Neutrophil (primary cell): ENCODE results near the gene MEIG1.
"Not testable (repeated sequence)": the region's sequence is repeated elsewhere in the genome, so short reads cannot be mapped to it uniquely, and the experiment has no call there.

Experiments used
- H3K27ac ChIP-seq: fragments of 200-600 bp; sonication (generic); 2 replicates; pipeline ENCODE4 v1.5.1; 2016; ENCODE audit warnings: mild to moderate bottlenecking, moderate library complexity
- H3K27me3 ChIP-seq: fragments of 200-600 bp; sonication (generic); 2 replicates; pipeline ENCODE4 v1.6.0; 2016; ENCODE audit warnings: mild to moderate bottlenecking
- H3K36me3 ChIP-seq: fragments of 200-600 bp; sonication (generic); 2 replicates; pipeline ENCODE4 v1.5.1; 2017
- H3K4me1 ChIP-seq, 2 experiments: fragments of 200-600 bp in 1 of 2; sonication (generic) in 1 of 2; 1 replicate in 1 of 2; 2 replicates in 1 of 2; pipeline versions ENCODE4 v1.5.1 to v1.6.1; 2013 to 2016; ENCODE audit warnings: low read depth in 1 of 2, low read length in 1 of 2, mild to moderate bottlenecking in 1 of 2, moderate library complexity in 1 of 2; ENCODE audit not compliant: control insufficient read depth in 1 of 2, insufficient read depth in 1 of 2
- H3K4me3 ChIP-seq, 2 experiments: fragments of 200-600 bp in 1 of 2; sonication (generic) in 1 of 2; 1 replicate in 1 of 2; 2 replicates in 1 of 2; pipeline ENCODE4 v1.5.1; 2013 to 2016; ENCODE audit warnings: low read depth in 1 of 2, low read length in 1 of 2, mild to moderate bottlenecking in 1 of 2, moderate library complexity in 1 of 2
- H3K9me3 ChIP-seq: fragments of 200-600 bp; sonication (generic); 2 replicates; pipeline ENCODE4 v1.5.1; 2016
- CTCF ChIP-seq: fragments of 200-600 bp; sonication (generic); IDR thresholded peaks from 2 replicates; pipeline ENCODE4 v1.5.1; 2016; ENCODE audit warnings: antibody characterized with exemption

MEIG1 gene

GRCh38 chr10:14958872-14959220 lies 342 bp upstream of the MEIG1 start:
- no peak for TF ChIP-seq CTCF
- no peaks in the 10 kb centered on the region for H3K9me3 ChIP-seq
- no peaks in the 10 kb centered on the region for H3K36me3 ChIP-seq
- peak overlapping the region; percentile 76 to 86 for H3K4me3 ChIP-seq
- peaks cover 25 to 28% of the 10 kb centered on the region in 2 experiments for H3K4me1 ChIP-seq
- no peaks in the 10 kb centered on the region for H3K27me3 ChIP-seq
- H3K27ac ChIP-seq: peak overlapping the region; percentile 76

DNA sequence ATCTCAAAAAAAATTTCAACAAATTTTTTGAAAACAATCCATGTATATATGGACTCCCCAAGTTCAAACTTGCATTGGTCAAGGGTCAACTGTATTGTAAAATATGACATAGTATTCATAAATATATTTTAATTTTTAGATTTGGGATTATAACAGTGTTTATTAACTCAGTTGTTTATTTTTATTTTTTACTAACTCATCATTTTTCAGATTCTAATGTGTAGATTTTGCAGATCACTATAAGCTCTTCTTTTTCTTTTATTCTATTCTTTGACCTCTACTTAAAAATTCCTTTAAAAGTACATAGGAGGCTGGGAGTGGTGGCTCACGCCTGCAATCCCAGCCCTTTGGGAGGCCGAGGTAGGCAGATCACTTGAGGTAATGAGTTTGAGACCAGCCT lies 8.7 kb downstream of the MEIG1 start:
- no peaks in the 10 kb centered on the region for H3K9me3 ChIP-seq
- no peak for TF ChIP-seq CTCF
- no peaks in the 10 kb centered on the region for H3K36me3 ChIP-seq
- no peaks in the 10 kb centered on the region for H3K4me1 ChIP-seq
- H3K27ac ChIP-seq: no peak overlapping the region
- no peaks in the 10 kb centered on the region for H3K27me3 ChIP-seq
- no peak overlapping the region for H3K4me3 ChIP-seq

DNA sequence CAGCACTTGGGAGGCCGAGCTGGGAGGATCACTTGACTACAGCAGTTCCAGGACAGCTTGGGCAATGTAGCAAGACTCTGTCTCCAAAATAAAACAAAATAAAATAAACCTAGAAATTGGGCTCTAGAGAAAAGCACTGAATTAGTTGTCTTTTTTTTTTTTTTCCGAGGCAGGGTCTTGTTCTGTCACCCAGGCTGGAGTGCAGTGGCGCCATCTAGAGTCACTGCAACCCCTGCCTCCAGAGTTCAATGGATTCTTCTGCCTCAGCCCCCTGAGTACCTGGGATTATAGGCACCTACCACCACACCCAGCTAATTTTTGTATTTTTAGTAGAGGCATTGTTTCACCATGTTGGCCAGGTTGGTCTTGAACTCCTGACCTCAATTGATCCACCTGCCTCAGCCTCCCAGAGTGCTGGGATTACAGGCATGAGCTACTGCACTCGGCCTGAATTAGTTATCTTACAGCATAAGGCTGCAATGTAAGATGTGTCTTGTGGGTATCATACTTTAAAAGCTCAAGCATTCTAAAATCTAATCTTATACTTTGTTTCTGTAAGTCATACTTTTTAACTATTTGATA lies 12.8 kb downstream of the MEIG1 start:
- H3K9me3 ChIP-seq: no peaks in the 10 kb centered on the region
- H3K36me3 ChIP-seq: no peaks in the 10 kb centered on the region
- TF ChIP-seq CTCF: no peak
- no peaks in the 10 kb centered on the region for H3K4me1 ChIP-seq
- H3K27me3 ChIP-seq: peaks cover 23% of the 10 kb centered on the region
- no peak overlapping the region for H3K27ac ChIP-seq
- H3K4me3 ChIP-seq: no peak overlapping the region

DNA sequence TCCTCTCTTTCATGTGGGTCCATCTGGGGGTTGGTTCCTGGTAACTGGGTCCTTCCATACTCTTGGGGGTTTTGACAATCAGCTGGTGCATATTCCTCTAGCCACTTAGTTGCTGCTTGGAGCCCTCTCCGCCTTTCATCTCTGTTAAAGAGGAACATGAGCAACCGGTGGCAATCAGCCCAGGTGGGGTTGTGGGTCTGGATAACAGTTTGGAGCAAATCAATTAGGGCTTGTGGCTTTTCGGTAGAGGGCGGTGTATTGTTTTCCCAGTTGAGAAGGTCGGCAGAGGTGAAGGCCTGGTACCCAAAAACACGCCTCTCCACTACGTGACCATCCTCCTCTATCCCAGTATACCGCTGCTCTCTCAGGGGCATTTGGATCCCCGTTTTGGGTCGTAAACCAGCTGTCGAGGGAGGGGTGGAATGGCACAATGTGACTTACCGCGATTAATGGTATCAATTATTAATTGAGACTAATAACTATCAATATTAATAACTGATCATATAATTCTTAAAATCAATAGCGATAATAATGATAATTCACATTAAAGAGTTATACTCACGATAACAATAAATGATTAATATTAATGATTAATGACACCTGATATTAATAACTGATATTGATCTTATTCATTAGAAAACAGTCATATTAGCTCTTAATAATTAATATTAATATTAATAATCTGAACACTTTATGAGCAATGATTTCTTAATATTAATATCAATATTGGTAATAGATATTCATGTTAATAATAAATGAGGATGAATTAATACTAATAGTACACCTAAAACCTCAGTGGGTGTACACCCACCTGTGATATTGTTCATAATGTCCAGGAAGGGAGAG lies 15.2 kb downstream of the MEIG1 start:
- peaks cover 23% of the 10 kb centered on the region for H3K27me3 ChIP-seq
- not testable (repeated sequence) for H3K4me1 ChIP-seq, H3K4me3 ChIP-seq, H3K9me3 ChIP-seq, H3K27ac ChIP-seq, H3K36me3 ChIP-seq

GRCh38 chr10:14975672-14976273 lies 16.6 kb downstream of the MEIG1 start:
- Histone ChIP-seq H3K27me3 (peaks cover 23% of the 10 kb centered on the region), H3K36me3 (no peaks in the 10 kb centered on the region), H3K4me1 (no peaks in the 10 kb centered on the region), H3K4me3 (no peak overlapping the region), H3K27ac (no peak overlapping the region), H3K9me3 (peaks cover 9% of the 10 kb centered on the region)
- TF ChIP-seq CTCF: no peak

DNA sequence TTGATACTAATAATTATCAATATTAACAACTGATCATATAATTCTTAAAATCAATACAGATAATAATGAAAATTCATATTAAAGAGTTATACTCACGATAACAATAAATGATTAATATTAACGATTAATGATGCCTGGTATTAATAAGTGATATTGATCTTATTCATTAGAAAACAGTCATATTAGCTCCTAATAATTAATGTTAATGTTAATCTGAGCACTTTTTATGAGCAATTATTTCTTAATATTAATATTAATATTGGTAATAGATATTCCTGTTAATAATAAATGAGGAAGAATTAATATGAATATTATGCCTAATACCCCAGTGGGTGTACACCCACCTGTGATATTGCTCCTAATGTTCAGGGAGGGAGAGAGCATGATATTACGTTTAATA lies 23.6 kb downstream of the MEIG1 start:
- Histone ChIP-seq H3K27ac (no peak overlapping the region), H3K36me3 (no peaks in the 10 kb centered on the region), H3K4me1 (no peaks in the 10 kb centered on the region), H3K9me3 (peaks cover 9% of the 10 kb centered on the region), H3K4me3 (no peak overlapping the region), H3K27me3 (no peaks in the 10 kb centered on the region)
- TF ChIP-seq CTCF: no peak

DNA sequence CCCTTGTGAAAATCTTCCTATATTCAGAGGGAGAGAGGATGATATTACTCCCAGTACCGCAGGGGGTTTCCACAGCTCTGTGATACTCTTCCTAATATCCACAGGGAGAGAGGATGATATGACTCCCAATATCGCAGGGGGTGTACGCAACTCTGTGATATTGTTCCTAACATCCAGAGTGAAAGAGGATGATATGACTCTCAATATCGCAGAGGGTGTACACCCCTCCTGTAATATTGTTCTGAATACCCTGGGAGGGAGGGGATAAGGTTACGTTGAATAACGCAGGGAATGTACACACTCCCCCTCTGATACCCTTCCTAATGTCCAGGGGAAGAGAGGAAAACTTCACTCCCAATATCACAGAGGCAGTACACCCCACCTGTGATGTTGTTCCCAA lies 30.4 kb downstream of the MEIG1 start:
- H3K36me3 ChIP-seq, H3K9me3 ChIP-seq, H3K4me3 ChIP-seq, H3K27ac ChIP-seq, H3K27me3 ChIP-seq, H3K4me1 ChIP-seq: not testable (repeated sequence)

GRCh38 chr10:14991035-14991749 lies 32.0 kb downstream of the MEIG1 start:
- not testable (repeated sequence) for H3K27ac ChIP-seq, H3K27me3 ChIP-seq, H3K4me1 ChIP-seq, H3K4me3 ChIP-seq, H3K36me3 ChIP-seq, H3K9me3 ChIP-seq
